Stimulated activated CD8-positive, alpha-beta memory T cell treated with anti-CD3 and anti-CD28 coated beads, Interleukin-2, amount 100 ng/mL, for 1 hour (primary cell): ENCODE results near the gene HSPH1.

Source experiments
- DNase-seq, 2 donors: peaks; one replicate each; pipeline ENCODE4 v3.0.0-alpha.2; 2020; ENCODE audit warnings: low read depth in 2 of 2

The HSPH1 gene

GRCh38 chr13:31096654-31097302 is 64.9 kb downstream of the HSPH1 start:
- DNase-seq: no peak

GRCh38 chr13:31094331-31095015 is 67.2 kb downstream of the HSPH1 start:
- DNase-seq: no peak

GRCh38 chr13:31093145-31093885 is 68.4 kb downstream of the HSPH1 start:
- DNase-seq: no peak

- no peak for DNase-seq
These were observed 69.1 kb downstream of the HSPH1 start for GRCh38 chr13:31092646-31093045.

GRCh38 chr13:31090961-31091624 is 70.6 kb downstream of the HSPH1 start:
- no peak for DNase-seq

GRCh38 chr13:31090096-31090495 is 71.6 kb downstream of the HSPH1 start:
- DNase-seq: no peak

- no peak for DNase-seq
These were observed 72.1 kb downstream of the HSPH1 start for GRCh38 chr13:31089649-31090048.

- DNase-seq: no peak
These were observed 72.8 kb downstream of the HSPH1 start for GRCh38 chr13:31088826-31089420.
